Esophagus squamous epithelium (tissue), 5 donors: ENCODE data around the gene USP37. TPM values are rescaled to one million over a fixed set of nuclear protein-coding genes. Genes with fewer than 3 reads are reported as not detected.
"Not testable (repeated sequence)": the region's sequence is repeated elsewhere in the genome, so short reads cannot be mapped to it uniquely, and the experiment has no call there.

Experiments
- DNase-seq: peaks from one replicate; lab custom pipeline; 2025; lab: John Stamatoyannopoulos, UW
- H3K27ac ChIP-seq, 4 donors: fragments of 200-600 bp; sonication (generic); one replicate each; pipeline ENCODE4 v1.5.1; 2016 to 2019; ENCODE audit warnings: mild to moderate bottlenecking in 1 of 4
- H3K27me3 ChIP-seq, 4 donors: fragments of 200-600 bp; sonication (generic); 1 replicate in 3 of 4; 2 replicates in 1 of 4; pipeline versions ENCODE4 v1.5.1 to v1.6.0; 2017 to 2021; ENCODE audit warnings: antibody characterized with exemption in 1 of 4
- H3K36me3 ChIP-seq, 3 donors: fragments of 200-600 bp; sonication (generic); one replicate each; pipeline ENCODE4 v1.5.1; 2016 to 2019
- H3K4me1 ChIP-seq, 3 donors: fragments of 200-600 bp; sonication (generic); one replicate each; pipeline ENCODE4 v1.5.1; 2017 to 2019
- H3K4me3 ChIP-seq, 4 donors: fragments of 200-600 bp; sonication (generic); 1 replicate in 3 of 4; 2 replicates in 1 of 4; pipeline ENCODE4 v1.5.1; 2016 to 2019; ENCODE audit warnings: mild to moderate bottlenecking in 2 of 4, moderate library complexity in 1 of 4
- H3K9me3 ChIP-seq, 3 donors: fragments of 200-600 bp; sonication (generic); one replicate each; pipeline ENCODE4 v1.5.1; 2016 to 2019
- POLR2A ChIP-seq, 4 donors: fragments of 450-650 bp; IDR thresholded peaks; one replicate each; pipeline ENCODE4 v1.6.1; 2017; ENCODE audit warnings: antibody characterized with exemption in 4 of 4, mild to moderate bottlenecking in 4 of 4, moderate library complexity in 3 of 4
- WGBS, 2 donors: methylation state at CpG; one replicate each; pipeline ENCODE4 v1.1.5; 2018; 5-methylcytosine and 5-hydroxymethylcytosine counted together
- intact Hi-C: fragments of 100-400 bp; cut with DNase I; formaldehyde crosslinking; loops from one replicate; pipeline ENCODE4 v1.15.0; 2022
- total RNA-seq, 4 donors: library from RNA; depleted of rRNA; stranded (reverse); fragments of >200 nt; gene quantifications; one replicate each; pipeline ENCODE4 v1.1.0, GENCODE V29; 2016
- TF ChIP-seq, protein P1 (sequence below), 6 experiments: fragments of 450-650 bp in 4 of 6; fragments of 200-600 bp in 2 of 6; sonication (generic) in 2 of 6; IDR thresholded peaks; one replicate each; pipeline ENCODE4 v1.5.1; 2016 to 2019; ENCODE audit warnings: antibody characterized with exemption in 6 of 6, mild to moderate bottlenecking in 4 of 6, moderate library complexity in 4 of 6
- donor health status: DM: yes; HTN: yes; CAD: no.

Gene USP37
- total RNA-seq, 4 donors from 2014 or later, result 6.0 to 10.9 (median 7.8) TPM

DNA sequence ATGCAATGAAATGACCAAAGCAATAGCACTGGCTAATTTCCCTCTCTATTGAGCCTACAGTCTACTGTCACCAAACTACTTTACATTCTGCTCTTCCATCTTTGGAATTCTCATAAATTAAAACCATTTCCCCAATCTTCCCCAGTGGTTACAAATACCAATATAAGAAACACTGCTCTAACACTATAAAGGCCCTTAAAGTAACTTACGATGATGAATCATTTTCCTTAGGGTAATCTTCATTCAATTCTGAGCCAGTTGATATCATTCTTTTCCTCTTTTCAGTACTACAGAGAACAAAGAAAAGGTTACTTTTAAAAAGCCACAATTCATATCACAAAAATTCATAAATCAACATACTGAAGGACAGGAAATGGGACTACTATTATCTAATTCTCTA lies 22.1 kb downstream of the USP37 start:
- Histone ChIP-seq H3K4me1 (no peaks in the 10 kb centered on the region), H3K36me3 (peaks cover 7 to 100% (median 34%) of the 10 kb centered on the region in 3 donors), H3K27ac (no peak overlapping the region), H3K27me3 (no peaks in the 10 kb centered on the region), H3K4me3 (no peak overlapping the region), H3K9me3 (no peaks in the 10 kb centered on the region)
- intact Hi-C loops, result no loop called here
- TF ChIP-seq, protein P1, sequence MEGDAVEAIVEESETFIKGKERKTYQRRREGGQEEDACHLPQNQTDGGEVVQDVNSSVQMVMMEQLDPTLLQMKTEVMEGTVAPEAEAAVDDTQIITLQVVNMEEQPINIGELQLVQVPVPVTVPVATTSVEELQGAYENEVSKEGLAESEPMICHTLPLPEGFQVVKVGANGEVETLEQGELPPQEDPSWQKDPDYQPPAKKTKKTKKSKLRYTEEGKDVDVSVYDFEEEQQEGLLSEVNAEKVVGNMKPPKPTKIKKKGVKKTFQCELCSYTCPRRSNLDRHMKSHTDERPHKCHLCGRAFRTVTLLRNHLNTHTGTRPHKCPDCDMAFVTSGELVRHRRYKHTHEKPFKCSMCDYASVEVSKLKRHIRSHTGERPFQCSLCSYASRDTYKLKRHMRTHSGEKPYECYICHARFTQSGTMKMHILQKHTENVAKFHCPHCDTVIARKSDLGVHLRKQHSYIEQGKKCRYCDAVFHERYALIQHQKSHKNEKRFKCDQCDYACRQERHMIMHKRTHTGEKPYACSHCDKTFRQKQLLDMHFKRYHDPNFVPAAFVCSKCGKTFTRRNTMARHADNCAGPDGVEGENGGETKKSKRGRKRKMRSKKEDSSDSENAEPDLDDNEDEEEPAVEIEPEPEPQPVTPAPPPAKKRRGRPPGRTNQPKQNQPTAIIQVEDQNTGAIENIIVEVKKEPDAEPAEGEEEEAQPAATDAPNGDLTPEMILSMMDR (IDR thresholded peaks at IDR 0.05), result no peak
- no peak for TF ChIP-seq POLR2A (IDR thresholded peaks at IDR 0.05)
- WGBS, 2 donors, result 95 to 100% methylated on average over 1 of the region's 1 CpG
- DNase-seq, result no peak

DNA sequence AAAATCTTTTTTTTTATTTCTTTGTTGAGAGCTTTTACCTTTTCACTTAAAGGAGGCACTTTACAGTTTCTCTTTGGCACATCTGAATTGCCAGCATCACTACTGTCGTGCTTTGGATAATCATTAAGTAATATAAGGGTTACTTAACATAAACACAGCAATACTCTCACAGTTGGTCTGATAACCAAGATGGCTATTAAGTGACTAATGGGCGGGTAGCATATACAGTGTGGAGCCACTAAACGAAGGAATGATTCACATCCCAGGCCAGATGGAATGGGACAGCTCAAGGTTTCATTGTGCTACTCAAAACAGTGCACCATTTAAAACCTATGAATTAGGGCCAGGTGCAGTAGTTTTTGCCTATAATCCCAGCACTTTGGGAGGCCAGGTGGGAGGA lies 28.1 kb downstream of the USP37 start:
- WGBS, 2 donors, result 93 to 97% methylated on average over 3 of the region's 3 CpGs
- Histone ChIP-seq H3K4me3 (no peak overlapping the region), H3K36me3 (peaks cover 7 to 99% (median 23%) of the 10 kb centered on the region in 3 donors), H3K9me3 (no peaks in the 10 kb centered on the region), H3K4me1 (no peaks in the 10 kb centered on the region), H3K27me3 (no peaks in the 10 kb centered on the region), H3K27ac (no peak overlapping the region)
- intact Hi-C loops, result no loop called here
- DNase-seq, result no peak
- TF ChIP-seq, protein P1 (IDR thresholded peaks at IDR 0.05), result no peak
- no peak for TF ChIP-seq POLR2A (IDR thresholded peaks at IDR 0.05)

DNA sequence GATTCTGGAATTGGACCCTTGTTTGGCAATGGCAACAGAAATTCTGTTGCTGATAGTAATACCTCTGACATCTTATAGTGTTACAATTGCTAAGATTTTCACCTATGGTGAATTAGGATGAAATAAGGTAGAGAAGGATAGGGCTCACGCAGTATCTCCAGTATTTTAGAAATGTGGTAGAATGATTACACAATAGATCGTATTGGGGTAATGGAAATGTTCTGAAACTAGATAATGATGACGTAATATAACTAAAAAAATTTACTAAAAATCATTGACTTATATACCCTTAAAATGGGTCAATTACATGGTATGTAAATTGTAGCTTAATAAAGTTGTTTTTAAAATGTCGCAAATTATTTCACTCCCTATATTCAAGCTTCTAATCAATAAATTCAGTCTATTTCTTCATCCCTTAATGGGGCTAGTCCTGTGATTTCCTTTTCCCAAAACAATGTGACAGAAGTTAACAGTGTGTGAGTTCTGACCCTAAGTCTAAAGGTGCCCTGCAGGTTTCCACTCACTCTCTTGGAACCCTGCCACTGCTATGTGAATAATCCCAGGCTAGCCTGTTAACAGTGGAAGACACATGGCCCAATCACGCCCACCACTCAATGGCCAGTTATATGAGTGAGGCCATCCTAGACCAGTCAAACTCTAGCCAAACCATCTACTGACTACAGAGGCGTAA lies 31.2 kb downstream of the USP37 start:
- no peaks in the 10 kb centered on the region for H3K27me3 ChIP-seq
- peaks cover 7 to 99% (median 15%) of the 10 kb centered on the region in 3 donors for H3K36me3 ChIP-seq
- no peak for DNase-seq
- no peaks in the 10 kb centered on the region for H3K9me3 ChIP-seq
- no peak overlapping the region for H3K4me3 ChIP-seq
- WGBS, 2 donors, result 80 to 81% methylated on average over 6 of the region's 6 CpGs
- H3K27ac ChIP-seq, result no peak overlapping the region
- TF ChIP-seq, protein P1 (IDR thresholded peaks at IDR 0.05), result no peak
- TF ChIP-seq POLR2A (IDR thresholded peaks at IDR 0.05), result no peak
- intact Hi-C loops, result no loop called here
- H3K4me1 ChIP-seq, result no peaks in the 10 kb centered on the region

DNA sequence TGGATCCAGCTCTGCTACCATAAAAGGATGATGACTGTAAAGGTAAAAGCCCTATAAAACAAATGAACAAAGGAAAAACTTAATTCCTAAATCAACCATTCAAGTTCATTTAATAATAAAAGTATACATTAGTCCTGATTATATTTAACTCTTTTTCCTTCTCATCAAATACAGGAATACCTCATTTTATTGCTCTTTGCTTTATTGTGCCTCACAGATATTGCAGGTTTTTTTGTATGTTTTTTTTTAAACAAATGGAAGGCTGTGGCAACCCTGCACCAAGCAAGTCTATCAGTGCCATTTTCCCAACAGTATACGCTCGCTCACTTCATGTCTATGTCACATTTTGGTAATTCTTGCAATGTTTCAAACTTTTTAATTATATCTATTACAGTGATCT lies 38.2 kb downstream of the USP37 start:
- intact Hi-C loops, result no loop called here

DNA sequence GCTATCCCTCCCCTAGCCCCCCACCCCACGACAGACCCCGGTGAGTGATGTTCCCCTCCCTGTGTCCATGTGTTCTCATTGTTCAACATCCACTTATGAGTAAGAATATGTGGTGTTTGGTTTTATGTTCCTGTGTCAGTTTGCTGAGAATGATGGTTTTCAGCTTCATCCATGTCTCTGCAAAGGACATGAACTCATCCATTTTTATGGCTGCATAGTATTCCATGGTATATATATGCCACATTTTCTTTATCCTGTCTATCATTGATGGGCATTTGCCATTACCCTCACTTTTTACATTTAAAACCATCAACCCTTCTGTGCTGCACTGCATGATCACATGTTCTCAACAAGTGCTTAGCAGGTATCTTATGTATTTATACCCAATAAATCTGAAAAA lies 39.7 kb downstream of the USP37 start:
- 100% methylated on average over 2 of the region's 2 CpGs for WGBS, 2 donors
- intact Hi-C loops, H3K9me3 ChIP-seq, DNase-seq, H3K27ac ChIP-seq, H3K4me1 ChIP-seq, H3K27me3 ChIP-seq, H3K4me3 ChIP-seq: not testable (repeated sequence)
- H3K36me3 ChIP-seq, result peaks cover 0 to 98% (median 29%) of the 10 kb centered on the region in 3 donors

More for the DNA sequence above, 38.2 kb downstream of the USP37 start:
- H3K4me1 ChIP-seq, result no peaks in the 10 kb centered on the region
- no peaks in the 10 kb centered on the region for H3K27me3 ChIP-seq
- H3K27ac ChIP-seq, result no peak overlapping the region
- TF ChIP-seq, protein P1 (IDR thresholded peaks at IDR 0.05), result no peak
- no peak for TF ChIP-seq POLR2A (IDR thresholded peaks at IDR 0.05)
- WGBS, 2 donors, result 96 to 100% methylated on average over 2 of the region's 2 CpGs
- no peaks in the 10 kb centered on the region for H3K9me3 ChIP-seq
- H3K4me3 ChIP-seq, result no peak overlapping the region
- no peak for DNase-seq
- H3K36me3 ChIP-seq, result peaks cover 0 to 100% (median 29%) of the 10 kb centered on the region in 3 donors
